GM23248 (cell line): ENCODE results near the gene RXRB.

Experiments used
- EZH2 ChIP-seq: fragments of 200-600 bp; sonication (generic); IDR thresholded peaks from 2 replicates; pipeline ENCODE4 v1.6.1; 2018; ENCODE audit warnings: antibody characterized with exemption, mild to moderate bottlenecking; ENCODE audit not compliant: insufficient read depth, poor library complexity, severe bottlenecking
- EZH2phosphoT487 ChIP-seq: fragments of 200-600 bp; sonication (generic); IDR thresholded peaks from 2 replicates; pipeline ENCODE4 v1.6.1; 2018; ENCODE audit warnings: antibody characterized with exemption, moderate library complexity, mild to moderate bottlenecking, low read depth; ENCODE audit not compliant: insufficient read depth

DNA sequence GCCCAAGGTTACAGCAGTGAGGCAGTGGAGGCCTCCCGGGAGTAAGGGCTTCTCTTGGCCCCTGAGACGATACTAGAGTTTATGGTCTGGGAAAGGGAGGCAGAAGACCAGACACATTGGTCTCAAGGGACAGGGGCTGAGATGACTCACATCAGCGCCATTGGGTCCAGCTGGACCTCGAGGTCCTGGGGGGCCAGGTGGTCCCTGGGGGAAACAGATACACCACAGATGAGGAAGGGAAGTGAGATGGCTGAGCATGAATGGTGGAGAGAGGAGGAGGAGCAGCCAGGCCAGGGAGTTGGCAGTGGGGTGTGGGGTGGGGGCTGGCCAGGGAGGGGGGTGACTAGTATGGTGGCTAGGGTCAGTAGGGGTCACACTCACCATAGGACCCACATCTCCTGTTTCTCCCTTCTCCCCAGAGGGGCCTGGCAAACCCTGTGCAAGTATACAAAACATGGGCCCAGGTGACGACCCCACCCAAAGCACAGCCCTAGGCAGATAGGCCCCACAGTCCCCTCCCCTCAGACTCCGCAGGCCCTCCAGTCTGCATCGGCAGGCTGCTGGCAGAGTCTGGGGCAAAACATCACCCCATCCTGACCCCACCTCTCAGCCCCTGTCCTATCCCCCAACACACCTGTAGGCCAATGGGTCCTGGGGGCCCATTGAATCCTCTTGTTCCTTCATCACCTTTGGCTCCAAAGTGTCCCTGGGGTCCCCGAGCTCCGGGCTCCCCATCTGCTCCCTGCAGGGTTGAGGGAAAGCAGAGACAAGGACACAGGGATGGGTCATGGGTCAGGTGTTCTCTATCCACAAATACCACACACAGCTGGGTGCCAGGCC, 30.1 kb downstream of the RXRB start:
- TF ChIP-seq EZH2phosphoT487 = no peak
- no peak for TF ChIP-seq EZH2
